HG03565 (cell line): ENCODE data around the gene SETD5.
"Not testable (repeated sequence)": the region's sequence is repeated elsewhere in the genome, so short reads cannot be mapped to it uniquely, and the experiment has no call there.

Experiments
- ATAC-seq: cut with Tn5 transposase; IDR thresholded peaks from one replicate; pipeline ENCODE4 v1.9.1; 2021; ENCODE audit warnings: mild to moderate bottlenecking, moderate library complexity; ENCODE audit not compliant: unreplicated experiment

Gene SETD5

DNA sequence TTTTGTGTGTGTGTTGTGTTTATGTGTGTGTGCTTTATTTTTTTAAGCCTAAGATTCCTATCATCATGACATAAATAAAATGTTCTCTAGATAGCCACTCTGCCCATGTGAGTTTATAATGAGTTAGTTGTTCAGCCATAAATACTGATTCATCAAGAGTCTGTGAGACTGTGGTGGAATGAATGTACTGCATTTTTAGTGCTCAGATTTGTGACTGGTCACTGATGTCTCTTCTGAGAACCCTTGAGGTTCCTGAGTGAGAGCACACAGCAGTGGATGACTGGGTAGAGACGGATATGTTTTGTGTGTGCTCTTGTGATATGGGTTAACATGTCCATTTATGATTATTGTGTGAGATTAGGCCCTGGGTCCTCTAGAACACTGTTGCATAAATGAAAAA is 51.2 kb downstream of the SETD5 start:
- no peak for ATAC-seq

DNA sequence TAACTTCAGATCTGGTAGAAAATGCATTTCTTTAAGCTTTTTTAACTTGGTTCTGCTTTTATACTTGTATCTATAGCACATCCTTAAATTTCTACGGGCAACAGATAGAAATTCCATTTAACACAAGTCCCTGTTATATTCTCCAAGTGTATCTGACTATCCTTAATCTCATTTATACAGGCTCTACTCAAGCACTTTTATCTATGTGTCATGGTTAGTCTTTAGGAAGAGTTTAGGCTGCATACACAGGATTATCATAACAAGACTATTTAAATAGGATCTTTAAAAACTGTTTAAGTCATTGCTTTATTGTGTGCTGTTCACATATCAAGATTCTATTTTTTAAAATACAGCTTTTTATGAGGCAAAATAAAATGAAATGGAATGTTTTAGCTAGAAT is 52.7 kb downstream of the SETD5 start:
- ATAC-seq: no peak

DNA sequence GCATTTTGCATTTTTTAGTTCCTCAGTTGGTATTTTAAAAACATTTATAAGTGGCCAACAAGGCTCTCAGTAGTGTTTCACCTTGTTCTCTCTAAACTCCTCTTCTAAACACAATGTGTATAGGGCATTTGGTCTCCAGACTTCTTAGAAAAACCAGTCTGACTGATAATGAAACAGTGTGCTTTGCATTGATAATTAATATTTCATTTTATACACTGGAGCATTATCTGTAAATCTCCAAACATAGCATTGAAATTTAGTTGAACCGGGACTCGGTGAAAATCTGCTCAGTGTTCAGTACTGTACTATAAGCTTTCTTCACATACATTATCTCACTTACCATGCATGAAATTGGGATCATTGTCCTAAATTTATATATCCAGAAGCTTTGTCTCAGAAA is 53.6 kb downstream of the SETD5 start:
- no peak for ATAC-seq

DNA sequence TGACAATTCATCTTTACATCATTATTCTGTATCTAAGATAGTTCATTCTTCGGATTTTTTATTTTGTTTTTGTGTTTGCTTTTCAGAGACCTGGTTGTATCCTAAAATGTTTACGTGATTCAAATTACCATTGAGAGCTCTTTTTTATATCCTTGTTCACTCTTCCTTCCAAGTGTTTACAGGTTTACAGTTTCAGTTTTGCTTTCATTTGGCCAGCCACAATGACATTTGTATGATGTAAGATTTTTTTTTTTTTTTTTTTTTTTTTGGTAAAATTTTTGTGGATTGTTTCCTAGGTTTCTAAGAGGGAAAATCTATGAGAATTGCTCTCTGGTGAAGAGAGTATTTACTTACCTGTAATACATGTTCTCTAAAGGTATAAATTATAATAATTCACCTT is 55.0 kb downstream of the SETD5 start:
- ATAC-seq: no peak

DNA sequence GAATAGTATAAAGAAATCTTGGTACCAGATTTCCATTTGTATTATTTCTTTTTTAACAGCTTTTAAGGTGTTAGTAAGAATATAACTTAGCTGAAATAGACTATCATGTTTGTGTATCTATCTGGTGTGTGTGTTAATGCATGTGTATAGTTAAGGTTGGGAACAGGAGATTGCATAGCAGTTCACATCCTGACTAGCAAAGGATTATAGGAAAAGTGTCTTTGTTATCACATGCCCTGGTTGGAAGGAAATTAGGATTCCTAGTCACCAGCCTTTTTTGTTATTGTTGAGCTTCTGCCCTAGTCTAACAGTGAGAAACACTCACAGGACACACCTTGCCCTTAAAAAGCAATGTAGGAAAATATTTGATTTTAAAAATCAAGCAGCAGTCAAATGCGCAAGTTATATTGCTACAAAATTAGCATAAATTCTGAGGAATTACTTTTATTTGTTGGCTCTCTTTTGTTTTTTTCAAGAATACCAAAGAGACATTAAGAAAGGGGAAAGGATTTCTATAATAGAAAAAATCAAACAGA is 58.2 kb downstream of the SETD5 start:
- ATAC-seq: no peak

DNA sequence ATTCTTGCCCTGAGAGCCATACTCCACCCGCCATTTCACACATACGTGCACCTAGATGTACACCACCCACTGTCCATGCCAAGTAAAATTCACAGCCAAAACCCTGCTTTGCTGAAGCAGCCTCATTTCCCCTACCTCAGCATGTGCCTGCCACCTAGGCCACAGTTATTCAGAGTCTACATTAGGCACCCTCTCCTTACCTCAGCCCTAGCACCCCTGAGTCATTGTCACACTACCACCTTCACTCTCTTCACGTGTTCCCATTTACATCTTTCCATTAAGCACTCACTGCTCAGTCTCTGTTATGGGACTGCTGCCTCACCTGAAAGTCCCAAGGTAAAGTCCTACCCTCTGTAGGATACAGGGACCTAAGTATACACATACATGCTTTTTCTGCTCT is 70.0 kb downstream of the SETD5 start:
- no peak for ATAC-seq

DNA sequence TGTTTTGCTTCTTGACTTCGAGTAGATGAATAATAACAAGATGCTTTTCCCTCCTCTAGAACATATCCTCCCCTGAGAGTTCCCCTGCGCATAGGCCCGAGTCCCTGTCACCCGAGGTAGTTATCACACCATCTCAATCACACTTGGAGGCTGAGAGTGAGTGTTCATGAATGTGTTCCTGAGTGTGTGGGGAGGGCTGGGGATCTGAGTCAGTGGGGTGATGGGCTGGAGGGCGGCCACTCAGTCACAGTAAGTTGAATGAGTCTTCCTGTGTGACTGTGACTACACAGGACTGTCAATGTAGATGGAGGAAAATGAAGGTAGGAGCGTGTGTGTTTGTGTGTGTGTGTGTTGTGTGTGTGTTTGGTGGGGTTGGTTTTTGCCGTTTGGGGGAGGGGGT is 71.0 kb downstream of the SETD5 start:
- ATAC-seq: no peak

DNA sequence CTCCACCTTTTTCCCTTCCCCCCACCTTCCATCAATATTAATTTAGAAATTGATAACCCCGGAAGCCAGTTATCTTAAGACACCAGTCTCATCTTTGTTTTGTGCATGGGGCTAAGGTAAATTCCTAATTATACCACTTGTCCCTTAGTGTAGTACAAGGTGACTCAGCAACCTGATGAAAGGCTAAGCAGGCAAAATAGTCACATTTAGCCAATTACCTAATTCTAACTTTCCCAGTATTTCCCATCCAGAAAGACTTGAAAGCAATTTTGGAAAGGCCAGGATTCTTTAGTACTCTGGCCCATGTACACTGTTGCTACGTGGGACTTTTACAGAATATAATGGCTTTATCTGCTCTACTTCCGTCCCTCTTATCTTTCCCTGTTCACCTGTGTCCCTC is 72.6 kb downstream of the SETD5 start:
- ATAC-seq: no peak

DNA sequence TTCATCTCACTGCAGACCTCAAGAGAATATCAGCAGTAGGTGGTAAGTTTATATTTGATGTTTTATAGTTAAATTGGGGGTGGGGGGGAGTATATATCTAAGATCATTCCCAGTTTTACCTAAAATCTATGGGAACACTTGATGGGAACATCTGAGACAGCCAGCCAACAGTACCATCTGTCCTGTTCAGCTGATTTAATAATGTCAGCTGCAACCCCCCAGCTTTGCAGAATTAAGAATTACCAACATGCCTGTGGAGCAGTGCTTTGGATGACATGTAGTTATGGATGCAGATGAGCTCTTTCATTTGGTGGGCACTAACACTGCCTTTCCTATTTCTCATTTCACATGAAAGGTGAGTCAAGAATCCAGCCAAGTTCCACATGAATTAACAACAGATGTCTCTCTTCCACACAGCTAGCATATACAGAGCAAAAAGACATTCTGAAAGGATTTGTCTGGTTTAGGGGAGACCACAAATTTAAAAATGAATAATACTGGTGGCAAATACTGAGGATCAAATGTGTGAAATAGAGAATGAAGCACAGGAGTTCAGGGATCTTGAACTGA is 76.2 kb downstream of the SETD5 start:
- ATAC-seq: no peak

DNA sequence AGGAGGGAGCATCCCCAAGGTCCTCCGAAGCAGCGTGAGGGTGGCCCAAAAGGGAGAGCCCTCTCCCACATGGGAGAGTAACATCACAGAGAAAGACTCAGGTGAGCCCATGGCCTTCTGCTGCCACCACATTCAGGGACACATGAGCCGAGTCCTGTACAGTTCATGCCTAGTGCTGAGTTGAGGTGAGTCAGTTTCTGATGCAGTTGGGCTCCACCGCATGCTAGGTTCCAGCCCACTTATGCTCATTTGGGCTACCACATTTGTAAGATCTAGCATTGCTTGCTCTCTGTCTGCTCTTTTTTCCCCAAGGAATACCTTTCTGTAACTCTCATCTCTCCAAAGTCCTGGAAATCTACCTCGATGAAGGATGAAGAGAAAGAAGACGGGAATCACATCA is 77.1 kb downstream of the SETD5 start:
- no peak for ATAC-seq

DNA sequence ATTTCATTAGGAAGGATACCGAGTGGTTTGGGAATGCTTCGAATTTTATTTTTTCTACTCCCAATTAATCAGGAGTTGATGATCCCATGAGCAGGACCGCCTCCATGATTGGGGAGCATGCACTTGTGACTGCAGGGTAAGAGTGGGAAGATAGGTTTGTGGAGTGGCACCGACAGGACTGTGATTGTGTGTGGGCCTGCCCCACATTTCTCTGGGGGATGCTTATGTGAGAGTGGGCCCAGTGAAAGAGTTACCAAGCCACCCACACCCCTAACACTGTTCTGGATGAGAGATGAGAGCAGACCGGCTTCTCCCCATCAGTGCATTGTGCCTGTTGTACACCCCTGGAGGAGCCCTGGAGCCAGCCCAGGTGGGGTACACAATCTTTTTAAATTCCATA is 79.5 kb downstream of the SETD5 start:
- ATAC-seq: no peak

DNA sequence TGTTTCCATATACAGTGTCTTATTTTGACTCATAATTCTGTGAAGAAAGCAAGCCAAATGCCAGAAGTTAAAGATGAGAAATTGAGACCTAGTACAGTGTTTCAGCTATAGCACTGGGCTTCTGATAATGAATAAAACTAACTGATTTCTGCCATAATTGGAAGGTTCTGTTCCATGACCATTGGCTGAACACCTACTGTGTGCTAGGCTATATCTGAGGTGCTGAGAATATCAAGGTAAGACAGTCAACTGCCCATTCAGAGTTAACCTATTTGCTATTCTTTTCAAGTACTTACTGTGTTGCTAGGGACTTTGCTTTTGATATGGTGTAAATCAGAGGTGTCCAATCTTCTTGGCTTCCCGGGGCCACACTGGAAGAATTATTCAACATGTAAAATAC is 82.8 kb downstream of the SETD5 start:
- ATAC-seq: no peak

DNA sequence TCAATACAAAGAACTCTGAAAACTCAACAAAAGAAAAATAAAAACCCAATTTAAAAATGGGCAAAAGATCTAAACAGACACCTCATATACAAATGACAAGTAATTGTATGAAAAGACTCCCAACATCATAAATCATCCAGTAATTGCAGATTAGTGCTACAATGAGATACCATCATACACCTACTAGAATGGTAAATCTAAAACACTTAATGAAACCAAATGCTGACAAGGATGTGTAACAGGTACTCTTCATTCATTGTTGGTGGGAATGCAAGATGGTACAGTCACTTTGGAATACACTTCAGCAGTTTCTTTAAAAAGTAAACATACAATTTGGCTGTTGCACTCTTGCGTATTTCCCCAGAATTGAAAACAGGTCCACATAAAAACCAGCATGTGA is 87.8 kb downstream of the SETD5 start:
- ATAC-seq: no peak

DNA sequence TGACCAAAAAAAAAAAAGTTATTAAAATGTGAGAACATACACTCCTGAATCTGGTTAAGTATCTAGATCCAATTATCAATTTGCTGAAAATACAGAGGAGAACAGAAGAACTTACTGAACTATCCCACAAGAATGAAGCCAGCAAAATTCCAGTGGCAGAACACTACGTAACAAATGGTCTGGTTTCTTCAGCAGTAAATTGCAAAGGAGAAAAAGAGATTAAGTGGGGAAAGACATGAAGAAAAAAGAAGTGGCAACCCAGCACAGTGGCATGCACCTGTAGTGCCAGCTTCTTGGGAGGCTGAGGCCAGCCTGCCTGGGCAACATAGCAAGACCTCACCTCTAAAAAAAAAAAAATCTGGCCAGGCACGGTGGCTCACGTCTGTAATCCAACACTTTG is 94.1 kb downstream of the SETD5 start:
- no peak for ATAC-seq

DNA sequence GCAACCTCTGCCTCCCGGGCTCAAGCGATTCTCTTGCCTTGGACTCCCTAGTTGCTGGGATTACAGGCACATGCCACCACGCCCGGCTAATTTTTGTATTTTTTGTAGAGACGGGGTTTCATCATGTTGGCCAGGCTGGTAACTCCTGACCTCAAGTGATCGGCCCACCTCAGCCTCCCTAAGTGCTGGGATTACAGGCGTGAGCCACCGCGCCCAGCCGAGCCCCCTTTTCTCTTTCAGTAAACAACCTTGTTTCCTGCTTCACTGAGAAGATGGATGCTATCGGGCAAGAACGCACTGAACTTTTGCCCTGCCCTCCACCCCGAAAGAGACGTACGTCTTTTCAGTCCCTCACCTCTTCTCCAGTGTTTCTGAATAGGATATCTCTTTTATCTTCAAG is 96.6 kb downstream of the SETD5 start:
- not testable (repeated sequence) for ATAC-seq

DNA sequence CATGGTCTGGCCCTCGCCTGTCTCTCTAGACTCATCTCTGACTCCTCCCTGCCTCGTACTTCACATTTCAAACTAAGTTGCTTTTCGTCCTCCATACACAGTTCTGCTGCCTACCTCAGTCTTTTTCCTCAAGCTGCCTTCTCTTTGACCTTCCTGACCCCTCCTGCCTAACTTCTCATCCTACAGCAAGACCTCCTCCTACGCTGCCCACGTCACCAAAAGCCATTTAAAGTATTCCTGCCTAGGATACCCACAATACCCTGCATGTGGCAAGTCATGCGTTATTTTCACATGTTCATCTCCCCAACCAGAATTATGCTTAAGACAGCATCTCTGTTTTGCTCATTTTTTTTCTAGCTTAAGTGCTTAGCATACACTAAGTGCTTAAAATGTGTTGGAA is 99.5 kb downstream of the SETD5 start:
- ATAC-seq: no peak

DNA sequence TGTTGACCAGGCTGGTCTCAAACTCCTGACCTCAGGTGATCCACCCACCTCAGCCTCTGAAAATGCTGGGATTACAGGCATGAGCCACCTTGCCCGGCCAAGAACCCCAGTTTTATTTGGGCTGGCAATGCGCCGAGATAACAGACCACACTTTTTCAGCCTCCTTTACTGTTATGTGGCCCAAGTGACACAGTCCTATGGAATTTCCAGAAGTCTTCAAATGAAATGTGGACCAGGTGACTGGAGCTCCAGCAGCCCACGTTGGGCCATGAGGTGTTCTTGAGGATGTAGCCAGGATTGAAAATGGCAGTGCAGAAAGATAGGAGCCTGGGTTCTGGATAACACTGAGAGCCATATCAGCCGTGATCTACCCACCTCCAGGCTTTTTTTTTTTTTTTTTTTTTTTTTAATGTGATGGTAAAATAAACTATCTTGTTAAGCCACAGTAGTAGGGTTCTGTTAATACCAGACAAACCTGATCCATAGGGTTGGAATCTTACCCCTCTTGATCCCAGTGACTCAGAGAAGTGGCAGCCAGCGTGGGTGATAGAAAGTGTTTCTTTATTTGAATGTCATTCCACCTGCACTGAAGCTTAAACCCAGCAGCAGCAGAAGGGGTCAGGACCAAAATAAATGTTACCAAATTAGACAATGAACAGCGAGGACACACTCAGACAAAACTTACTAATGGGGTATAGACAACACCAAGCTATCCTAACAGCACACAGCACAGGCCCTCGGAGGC is 100.6 kb downstream of the SETD5 start:
- ATAC-seq: no peak

DNA sequence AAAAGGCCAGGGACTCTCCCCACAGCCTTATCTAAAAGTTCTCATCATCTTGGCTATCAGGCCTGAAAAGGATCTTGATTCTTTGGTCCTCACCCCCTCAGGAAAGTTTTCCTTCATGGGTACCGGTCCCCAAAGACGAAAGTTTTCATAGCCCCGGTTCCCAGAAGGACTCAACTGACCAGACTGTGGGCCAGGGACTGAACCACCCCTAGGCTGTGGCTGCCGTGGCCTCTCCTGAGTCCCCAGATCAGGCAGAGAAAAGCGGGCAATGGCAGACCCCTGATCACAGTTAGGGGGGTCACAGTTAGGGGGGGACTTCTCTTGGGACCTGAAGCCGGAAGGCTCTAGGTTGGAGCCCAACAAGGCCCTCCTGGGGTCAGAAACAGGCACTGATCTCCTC is 101.4 kb downstream of the SETD5 start:
- no peak for ATAC-seq

DNA sequence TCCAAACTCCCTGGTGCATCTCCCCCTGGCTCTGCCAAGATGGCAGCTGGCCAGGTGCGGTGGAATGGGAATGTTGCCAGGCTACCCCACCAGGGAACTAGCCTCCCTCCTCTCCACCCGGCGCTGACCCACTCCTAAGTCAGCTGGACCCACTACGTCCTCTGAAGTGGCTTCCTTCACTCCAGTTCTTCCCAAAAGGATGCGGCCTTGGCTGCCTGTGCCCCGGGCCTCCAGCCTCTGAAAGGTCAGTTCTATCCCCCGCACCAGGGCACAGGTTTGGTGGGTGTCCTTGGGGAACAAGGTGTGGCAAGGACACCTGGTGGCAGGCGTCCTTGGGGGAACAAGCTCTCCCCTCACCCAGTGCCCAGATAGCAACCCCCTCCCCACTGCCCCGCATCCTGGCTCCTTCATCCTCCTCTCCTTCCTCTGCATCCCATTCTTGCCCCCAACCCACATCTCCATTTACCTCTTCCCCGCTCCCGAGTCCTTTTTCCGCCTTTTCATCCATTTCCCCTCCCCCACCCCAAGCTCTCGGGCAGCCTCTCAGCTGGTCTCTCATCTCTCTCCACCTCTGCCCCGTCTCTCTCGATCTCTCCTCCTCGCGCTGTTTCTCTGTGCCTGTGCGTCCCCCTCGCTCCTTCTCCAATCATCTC is 102.2 kb downstream of the SETD5 start:
- no peak for ATAC-seq

DNA sequence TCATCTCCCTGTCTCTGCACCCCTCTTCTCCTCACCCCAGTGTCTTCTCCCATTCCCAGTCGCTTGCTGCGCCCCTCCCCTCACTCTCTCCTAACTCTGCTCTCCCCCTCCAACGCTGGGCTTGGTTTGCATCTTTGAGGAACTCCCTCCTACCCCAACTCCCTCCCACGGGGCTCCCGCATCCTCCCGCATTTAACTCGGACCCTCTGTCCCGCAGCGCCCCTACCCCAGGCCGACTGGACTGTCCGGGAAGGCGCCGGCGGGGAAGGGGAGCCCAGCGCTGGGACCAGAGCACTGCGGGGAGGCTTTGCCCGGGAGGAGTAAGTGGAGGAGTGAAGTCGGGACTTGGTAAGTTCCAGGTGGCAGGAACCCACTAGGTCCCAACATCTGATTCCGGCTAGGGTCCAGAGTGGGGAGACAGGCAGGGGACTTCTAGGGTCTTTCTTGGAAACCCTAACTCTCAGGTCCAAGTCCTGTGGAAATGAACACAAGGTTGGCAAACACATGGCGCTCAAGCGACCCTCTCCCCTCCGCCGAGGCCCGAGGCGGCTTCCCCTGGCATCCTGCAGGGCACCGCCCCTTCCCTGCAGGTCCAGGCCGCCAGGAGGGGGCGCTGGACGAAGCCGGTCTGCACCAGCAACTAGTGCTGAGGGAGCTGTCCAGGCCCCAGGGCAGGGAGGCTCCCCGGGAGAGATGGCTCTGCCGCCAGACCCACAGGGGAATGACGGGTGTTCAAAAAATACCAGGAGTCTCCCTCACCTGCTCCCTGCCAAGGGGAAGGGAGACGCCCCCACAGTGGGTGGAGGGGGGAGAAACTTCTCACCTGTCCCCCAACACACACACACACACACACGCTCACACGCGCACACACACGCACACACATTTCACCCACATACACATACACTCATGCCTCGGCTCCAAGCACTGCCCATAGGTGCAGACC is 103.0 kb downstream of the SETD5 start:
- no peak for ATAC-seq

DNA sequence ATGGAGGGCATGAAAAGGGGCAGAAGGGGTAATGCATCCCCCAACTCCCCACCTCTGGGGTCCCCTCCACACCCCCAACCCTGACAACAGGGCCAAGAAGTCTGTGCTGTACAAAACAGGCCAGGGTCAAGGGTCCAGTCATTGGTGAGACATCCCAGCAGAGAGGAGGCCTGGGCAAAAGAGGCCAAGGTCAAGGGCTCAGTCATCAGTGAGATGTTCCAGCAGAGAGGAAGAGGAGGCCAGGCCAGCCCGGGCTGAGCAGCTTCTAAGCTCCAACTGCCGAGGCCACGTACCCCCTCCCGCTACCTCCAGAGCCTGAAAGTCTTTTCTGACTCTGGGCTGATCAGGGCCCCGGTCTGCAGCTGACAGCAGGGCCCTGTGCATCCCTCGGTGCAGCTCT is 103.8 kb downstream of the SETD5 start:
- ATAC-seq: no peak
